ENCODE results near the gene SLAIN2. TPM values are rescaled to one million over a fixed set of nuclear protein-coding genes. Genes with fewer than 3 reads are reported as not detected.

The SLAIN2 gene
- total and polyA plus RNA-seq, 11 donors, result 26.0 to 178 (median 124) TPM

DNA sequence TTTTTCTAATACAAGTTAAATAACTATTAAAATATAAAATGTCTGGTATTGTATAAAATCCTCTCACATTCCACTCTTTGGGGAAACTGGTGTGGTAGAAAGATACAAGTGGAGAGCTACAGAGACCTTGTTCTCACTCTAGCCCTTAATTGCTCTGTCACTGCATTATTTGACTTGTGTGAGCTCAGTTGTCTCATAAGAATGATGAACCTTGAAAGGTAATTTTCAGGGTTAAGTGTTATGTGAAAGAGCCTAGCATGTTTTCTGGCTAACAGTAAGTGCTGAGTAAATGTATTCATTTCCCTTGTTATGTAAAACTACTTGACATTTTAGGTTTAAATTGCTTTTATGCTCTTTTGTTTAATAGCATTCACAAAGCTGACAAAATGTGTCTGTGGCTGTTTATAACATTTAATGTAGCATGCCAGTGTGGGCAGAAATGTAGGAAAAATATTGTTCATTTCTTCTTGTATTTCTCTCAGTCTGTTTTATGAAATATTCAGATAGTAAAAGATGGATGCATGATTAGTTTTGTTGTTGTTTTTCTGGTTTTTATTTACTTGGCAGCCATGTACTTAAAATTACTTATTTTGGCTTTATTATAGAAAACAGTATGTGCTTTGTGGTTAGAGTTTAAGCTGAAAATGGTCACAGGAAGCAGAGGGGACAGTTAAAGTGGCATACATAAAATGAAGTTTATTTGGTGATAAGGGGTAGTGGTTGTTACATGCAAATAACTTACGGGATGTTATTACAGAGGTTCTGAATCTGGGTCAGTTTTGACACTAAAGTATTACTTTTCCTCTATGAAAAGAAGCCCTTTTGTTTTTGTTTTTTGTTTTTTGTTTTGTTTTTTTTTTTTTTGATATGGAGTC is 29.2 kb downstream of the SLAIN2 start:
- H3K27ac ChIP-seq, result no peak overlapping the region
- H3K27me3 ChIP-seq, result no peaks in the 10 kb centered on the region
- H3K36me3 ChIP-seq, result peaks cover 0 to under 1% (median 0%) of the 10 kb centered on the region in 9 donors
- no peaks in the 10 kb centered on the region for H3K9me3 ChIP-seq
- TF ChIP-seq, protein P1, sequence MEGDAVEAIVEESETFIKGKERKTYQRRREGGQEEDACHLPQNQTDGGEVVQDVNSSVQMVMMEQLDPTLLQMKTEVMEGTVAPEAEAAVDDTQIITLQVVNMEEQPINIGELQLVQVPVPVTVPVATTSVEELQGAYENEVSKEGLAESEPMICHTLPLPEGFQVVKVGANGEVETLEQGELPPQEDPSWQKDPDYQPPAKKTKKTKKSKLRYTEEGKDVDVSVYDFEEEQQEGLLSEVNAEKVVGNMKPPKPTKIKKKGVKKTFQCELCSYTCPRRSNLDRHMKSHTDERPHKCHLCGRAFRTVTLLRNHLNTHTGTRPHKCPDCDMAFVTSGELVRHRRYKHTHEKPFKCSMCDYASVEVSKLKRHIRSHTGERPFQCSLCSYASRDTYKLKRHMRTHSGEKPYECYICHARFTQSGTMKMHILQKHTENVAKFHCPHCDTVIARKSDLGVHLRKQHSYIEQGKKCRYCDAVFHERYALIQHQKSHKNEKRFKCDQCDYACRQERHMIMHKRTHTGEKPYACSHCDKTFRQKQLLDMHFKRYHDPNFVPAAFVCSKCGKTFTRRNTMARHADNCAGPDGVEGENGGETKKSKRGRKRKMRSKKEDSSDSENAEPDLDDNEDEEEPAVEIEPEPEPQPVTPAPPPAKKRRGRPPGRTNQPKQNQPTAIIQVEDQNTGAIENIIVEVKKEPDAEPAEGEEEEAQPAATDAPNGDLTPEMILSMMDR (IDR thresholded peaks at IDR 0.05), result no peak
- TF ChIP-seq POLR2A (IDR thresholded peaks at IDR 0.05), result no peak
- no peak for DNase-seq
- H3K4me1 ChIP-seq, result peaks cover 0 to 19% (median 10%) of the 10 kb centered on the region in 12 donors
- intact Hi-C loops (cut with DNase I), result no loop called here
- no peak for ATAC-seq
- 88 to 98% (median 92%) methylated on average over 1 of the region's 1 CpG for WGBS, 4 donors
- no peak overlapping the region for H3K4me3 ChIP-seq

DNA sequence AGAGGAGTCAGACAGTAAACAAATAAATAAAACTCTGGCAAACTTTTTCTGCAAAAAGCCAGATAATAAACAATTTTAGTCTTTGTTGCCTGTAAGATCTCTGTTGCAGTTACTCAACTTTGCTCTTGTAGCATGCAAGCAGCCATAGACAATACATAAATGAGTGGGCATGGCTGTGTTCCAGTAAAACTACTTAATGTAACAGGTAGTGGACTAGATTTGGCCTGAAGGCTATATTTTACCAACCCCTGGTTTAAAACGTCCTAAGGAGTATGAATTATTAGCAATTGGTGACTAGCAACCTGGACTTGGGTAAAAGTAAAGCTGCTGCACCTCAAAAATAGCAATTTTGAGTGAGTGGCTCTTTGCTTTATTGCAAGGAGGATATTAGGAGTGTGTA is 30.9 kb downstream of the SLAIN2 start:
- peaks cover 0 to 4% (median 0%) of the 10 kb centered on the region in 9 donors for H3K36me3 ChIP-seq
- no peak for DNase-seq
- intact Hi-C loops (cut with DNase I), result no loop called here
- H3K9me3 ChIP-seq, result no peaks in the 10 kb centered on the region
- H3K4me1 ChIP-seq, result peaks cover 0 to 24% (median 7%) of the 10 kb centered on the region in 12 donors
- TF ChIP-seq POLR2A (IDR thresholded peaks at IDR 0.05), result no peak
- TF ChIP-seq, protein P1 (IDR thresholded peaks at IDR 0.05), result no peak
- 33 to 68% (median 60%) methylated on average over 1 of the region's 1 CpG for WGBS, 4 donors
- H3K27ac ChIP-seq, result no peak overlapping the region
- ATAC-seq, result no peak
- H3K27me3 ChIP-seq, result no peaks in the 10 kb centered on the region
- H3K4me3 ChIP-seq, result no peak overlapping the region

DNA sequence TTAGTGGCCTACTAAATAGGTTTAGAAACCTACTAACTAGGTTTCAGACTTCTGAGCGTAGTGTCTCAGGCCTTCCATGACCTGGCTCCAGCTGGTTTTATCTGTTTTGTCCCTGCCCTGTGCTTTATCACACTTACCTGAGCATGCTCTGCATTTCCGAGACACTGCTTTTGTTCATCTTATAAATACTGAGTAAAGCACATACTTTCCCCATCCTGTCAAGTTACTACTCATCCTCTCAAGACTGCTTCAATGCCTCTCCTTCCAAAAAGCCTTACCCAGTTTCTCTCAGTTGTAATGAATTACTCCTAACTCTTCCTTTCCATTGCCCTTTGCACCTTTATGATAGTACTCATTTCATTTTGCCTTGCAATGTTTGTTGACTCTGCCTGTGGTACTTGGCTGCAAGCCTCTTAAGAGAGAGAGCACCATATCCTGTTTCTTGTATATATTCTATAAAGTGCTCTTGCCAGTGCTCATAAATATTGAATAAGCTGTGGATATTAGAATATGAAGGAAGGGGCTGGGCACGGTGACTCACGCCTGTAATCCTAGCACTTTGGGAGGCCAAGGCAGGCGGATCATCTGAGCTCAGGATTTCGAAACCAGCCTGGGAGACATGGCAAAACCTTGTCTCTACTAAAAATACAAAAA is 34.4 kb downstream of the SLAIN2 start:
- DNase-seq (no peak), ATAC-seq (no peak)
- 94 to 97% (median 96%) methylated on average over 6 of the region's 6 CpGs for WGBS, 4 donors
- no peak overlapping the region for H3K27ac ChIP-seq
- peaks cover 0 to 32% (median 18%) of the 10 kb centered on the region in 9 donors for H3K36me3 ChIP-seq
- no peak for TF ChIP-seq POLR2A (IDR thresholded peaks at IDR 0.05)
- TF ChIP-seq, protein P1 (IDR thresholded peaks at IDR 0.05), result no peak
- intact Hi-C loops (cut with DNase I), result no loop called here
- no peaks in the 10 kb centered on the region for H3K9me3 ChIP-seq
- no peaks in the 10 kb centered on the region for H3K27me3 ChIP-seq
- H3K4me1 ChIP-seq, result peaks cover 0 to 22% (median 4%) of the 10 kb centered on the region in 12 donors
- H3K4me3 ChIP-seq, result no peak overlapping the region

DNA sequence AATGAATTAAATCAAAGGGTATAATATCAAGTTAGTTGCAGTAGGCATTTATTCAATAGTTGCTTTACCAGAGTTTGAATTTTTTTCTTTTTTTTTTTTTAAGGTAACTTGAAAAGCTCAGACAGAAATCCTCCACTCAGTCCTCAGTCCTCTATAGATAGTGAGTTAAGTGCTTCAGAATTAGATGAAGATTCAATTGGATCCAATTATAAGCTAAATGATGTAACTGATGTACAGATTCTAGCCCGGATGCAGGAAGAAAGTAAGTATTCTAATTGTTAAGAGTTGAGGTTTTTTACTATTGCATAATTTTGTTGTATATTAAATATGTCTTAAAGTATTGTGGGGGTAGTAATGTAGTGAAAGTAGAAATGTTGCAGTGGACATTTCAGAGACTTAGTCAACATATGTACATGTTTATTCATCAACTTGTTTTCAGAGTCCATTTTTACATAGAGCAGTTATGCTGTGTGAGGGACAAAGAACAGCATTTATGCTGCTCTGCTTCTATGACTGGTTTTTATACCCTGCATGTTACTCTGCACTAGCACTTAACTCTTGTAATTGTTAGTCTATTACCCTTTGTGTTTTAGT is 38.4 kb downstream of the SLAIN2 start:
- ATAC-seq (no peak), DNase-seq (no peak)
- Histone ChIP-seq H3K4me1 (peaks cover 0 to 31% (median 8%) of the 10 kb centered on the region in 12 donors), H3K27ac (no peak overlapping the region), H3K4me3 (no peak overlapping the region), H3K27me3 (no peaks in the 10 kb centered on the region), H3K36me3 (peaks cover 0 to 65% (median 42%) of the 10 kb centered on the region in 9 donors), H3K9me3 (no peaks in the 10 kb centered on the region)
- TF ChIP-seq, protein P1 (IDR thresholded peaks at IDR 0.05), result no peak
- TF ChIP-seq POLR2A (IDR thresholded peaks at IDR 0.05), result no peak
- WGBS, 4 donors, result 70 to 83% (median 74%) methylated on average over 1 of the region's 1 CpG
- intact Hi-C loops (cut with DNase I), result no loop called here

All from heart left ventricle (tissue), 16 donors.